ENCODE results near the gene WRAP53.

DNA sequence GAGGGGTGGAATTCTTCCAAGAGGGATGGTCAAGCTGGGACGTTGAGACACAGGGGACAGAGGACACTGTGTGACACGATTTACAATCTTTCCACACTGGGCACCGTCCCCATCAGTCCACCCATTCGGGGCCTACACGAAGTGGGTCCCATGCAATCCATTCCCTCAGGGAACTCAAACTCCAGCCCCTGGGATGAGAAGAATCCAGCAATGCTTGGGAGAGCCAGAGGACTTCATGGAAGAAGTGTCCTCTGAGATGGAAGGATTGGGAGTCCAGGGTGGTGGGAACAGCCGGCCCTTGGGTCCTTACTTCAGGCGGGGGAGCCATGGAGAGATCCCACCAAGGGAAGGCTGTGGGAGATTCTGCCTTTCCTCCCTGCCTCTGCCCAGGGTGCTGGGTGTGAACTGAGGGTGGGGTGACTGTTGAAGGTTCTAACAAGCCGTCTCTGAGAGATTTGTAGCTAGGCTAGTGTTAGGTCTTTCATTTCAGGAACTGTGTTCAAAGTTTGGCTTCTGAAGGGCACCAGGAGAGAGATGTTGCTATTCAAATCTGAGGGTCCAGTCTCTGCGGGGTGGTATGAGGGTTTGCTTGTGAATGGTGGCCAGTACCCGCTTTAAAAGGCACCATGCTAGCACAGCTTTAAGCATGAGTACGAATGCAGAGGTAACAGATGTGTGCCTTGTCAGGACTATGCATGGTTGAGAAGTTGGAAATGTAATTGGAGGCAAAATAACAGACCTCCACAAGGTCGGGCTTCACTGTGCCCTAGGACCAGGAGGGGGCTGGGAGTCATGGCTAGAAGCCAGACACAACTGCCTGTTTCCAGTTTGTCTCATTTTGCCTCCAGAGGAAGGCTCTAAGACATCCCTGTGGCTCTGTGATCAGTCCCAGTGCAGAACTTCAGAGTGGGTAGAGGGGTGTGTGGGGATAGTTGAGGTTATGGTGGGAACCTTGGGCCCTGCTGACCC, 35.6 kb upstream of the WRAP53 start:
- TF ChIP-seq POLR2A (IDR thresholded peaks at IDR 0.05; ENCODE audit: low read depth, low read length) (no peak), POLR2AphosphoS5 (IDR thresholded peaks at IDR 0.05; ENCODE audit: low read depth, low read length) (no peak), TAF1 (IDR thresholded peaks at IDR 0.05; ENCODE audit: low read depth, low read length) (no peak), SPI1 (IDR thresholded peaks at IDR 0.05; ENCODE audit: low read depth, low read length) (no peak), PAX5 (IDR thresholded peaks at IDR 0.05; ENCODE audit: insufficient read depth, low read length, severe bottlenecking) (no peak)

All from GM12891 (cell line).